Gastrocnemius medialis (tissue), 4 donors: ENCODE measurements around the gene LRMDA. TPM values are rescaled to one million over a fixed set of nuclear protein-coding genes. Genes with fewer than 3 reads are reported as not detected.

ENCODE experiments used
- ATAC-seq, 2 donors: fragments of 150-250 bp; one replicate each; pipeline ENCODE4 v1.9.1; 2016
- DNase-seq, 2 donors: peaks; one replicate each; pipeline ENCODE4 v3.0.0-alpha.2; 2019
- H3K27ac ChIP-seq, 4 donors: fragments of 200-600 bp; sonication (generic); 1 replicate in 1 of 4; 2 replicates in 3 of 4; pipeline ENCODE4 v1.5.1; 2016 to 2018; ENCODE audit warnings: mild to moderate bottlenecking in 2 of 4, moderate library complexity in 1 of 4
- H3K27me3 ChIP-seq, 3 donors: fragments of 200-600 bp; sonication (generic) in 2 of 3; 1 replicate in 1 of 3; 2 replicates in 2 of 3; pipeline versions ENCODE4 v1.5.1 to v1.6.0; 2016 to 2019; ENCODE audit warnings: mild to moderate bottlenecking in 1 of 3, moderate library complexity in 1 of 3
- H3K36me3 ChIP-seq, 2 donors: fragments of 200-600 bp; sonication (generic) in 1 of 2; one replicate each; pipeline ENCODE4 v1.5.1; 2017 to 2018
- H3K4me1 ChIP-seq, 2 donors: fragments of 200-600 bp; sonication (generic) in 1 of 2; one replicate each; pipeline ENCODE4 v1.5.1; 2016 to 2017; ENCODE audit warnings: mild to moderate bottlenecking in 2 of 2
- H3K4me3 ChIP-seq, 4 donors: fragments of 200-600 bp; sonication (generic) in 3 of 4; 1 replicate in 1 of 4; 2 replicates in 3 of 4; pipeline ENCODE4 v1.5.1; 2016 to 2019; ENCODE audit warnings: mild to moderate bottlenecking in 2 of 4
- H3K9me3 ChIP-seq, 3 donors: fragments of 200-600 bp; sonication (generic) in 2 of 3; 1 replicate in 1 of 3; 2 replicates in 2 of 3; pipeline ENCODE4 v1.5.1; 2016 to 2019
- POLR2A ChIP-seq, 2 donors: fragments of 450-650 bp; IDR thresholded peaks; one replicate each; pipeline ENCODE4 v1.6.1; 2017; ENCODE audit warnings: antibody characterized with exemption in 2 of 2, mild to moderate bottlenecking in 2 of 2, moderate library complexity in 2 of 2
- in situ Hi-C, 4 donors: fragments of 200-750 bp; cut with MboI; loops; one replicate each; pipeline versions ENCODE4 v1.15.0 to v1.8.0; 2017; ENCODE audit warnings: low sequenced_read_pairs in 4 of 4
- intact Hi-C: fragments of 100-400 bp; cut with DNase I; formaldehyde crosslinking; loops from one replicate; pipeline ENCODE4 v1.15.1; 2023; ENCODE audit warnings: low total_unique reads
- total RNA-seq, 4 donors: library from RNA; depleted of rRNA; stranded (reverse); fragments of >200 nt; gene quantifications; one replicate each; pipeline versions ENCODE4 v1.1.0 to v1.2.3, GENCODE V29; 2016
- TF ChIP-seq, protein P1 (sequence below), 5 experiments: fragments of 450-650 bp in 3 of 5; fragments of 200-600 bp in 2 of 5; sonication (generic) in 2 of 5; IDR thresholded peaks in 4 of 5; conservative IDR thresholded peaks in 1 of 5; 1 replicate in 4 of 5; 2 replicates in 1 of 5; pipeline ENCODE4 v1.5.1; 2016 to 2019; ENCODE audit warnings: antibody characterized with exemption in 5 of 5, mild to moderate bottlenecking in 3 of 5, moderate library complexity in 3 of 5

The LRMDA gene
- total RNA-seq, 4 donors from 2014 or later = 0.80 to 4.5 (median 1.4) TPM

- in situ Hi-C loops (no loop called here), intact Hi-C loops (no loop called here)
- H3K4me1 ChIP-seq = peaks cover 0 to 19% of the 10 kb centered on the region in 2 donors
- no peak overlapping the region for H3K4me3 ChIP-seq
- ATAC-seq (no peak), DNase-seq (no peak)
- TF ChIP-seq POLR2A (IDR thresholded peaks at IDR 0.05) = no peak
- TF ChIP-seq, protein P1, sequence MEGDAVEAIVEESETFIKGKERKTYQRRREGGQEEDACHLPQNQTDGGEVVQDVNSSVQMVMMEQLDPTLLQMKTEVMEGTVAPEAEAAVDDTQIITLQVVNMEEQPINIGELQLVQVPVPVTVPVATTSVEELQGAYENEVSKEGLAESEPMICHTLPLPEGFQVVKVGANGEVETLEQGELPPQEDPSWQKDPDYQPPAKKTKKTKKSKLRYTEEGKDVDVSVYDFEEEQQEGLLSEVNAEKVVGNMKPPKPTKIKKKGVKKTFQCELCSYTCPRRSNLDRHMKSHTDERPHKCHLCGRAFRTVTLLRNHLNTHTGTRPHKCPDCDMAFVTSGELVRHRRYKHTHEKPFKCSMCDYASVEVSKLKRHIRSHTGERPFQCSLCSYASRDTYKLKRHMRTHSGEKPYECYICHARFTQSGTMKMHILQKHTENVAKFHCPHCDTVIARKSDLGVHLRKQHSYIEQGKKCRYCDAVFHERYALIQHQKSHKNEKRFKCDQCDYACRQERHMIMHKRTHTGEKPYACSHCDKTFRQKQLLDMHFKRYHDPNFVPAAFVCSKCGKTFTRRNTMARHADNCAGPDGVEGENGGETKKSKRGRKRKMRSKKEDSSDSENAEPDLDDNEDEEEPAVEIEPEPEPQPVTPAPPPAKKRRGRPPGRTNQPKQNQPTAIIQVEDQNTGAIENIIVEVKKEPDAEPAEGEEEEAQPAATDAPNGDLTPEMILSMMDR (IDR thresholded peaks at IDR 0.05 in 4 of 5, conservative IDR thresholded peaks at IDR 0.05 in 1 of 5) = no peak
- H3K27me3 ChIP-seq = peaks cover 0 to 3% (median 0%) of the 10 kb centered on the region in 3 donors
- no peak overlapping the region for H3K27ac ChIP-seq
- H3K36me3 ChIP-seq = no peaks in the 10 kb centered on the region
- H3K9me3 ChIP-seq = no peaks in the 10 kb centered on the region
These were observed 110.7 kb downstream of the LRMDA start for GRCh38 chr10:75542084-75542483.

DNA sequence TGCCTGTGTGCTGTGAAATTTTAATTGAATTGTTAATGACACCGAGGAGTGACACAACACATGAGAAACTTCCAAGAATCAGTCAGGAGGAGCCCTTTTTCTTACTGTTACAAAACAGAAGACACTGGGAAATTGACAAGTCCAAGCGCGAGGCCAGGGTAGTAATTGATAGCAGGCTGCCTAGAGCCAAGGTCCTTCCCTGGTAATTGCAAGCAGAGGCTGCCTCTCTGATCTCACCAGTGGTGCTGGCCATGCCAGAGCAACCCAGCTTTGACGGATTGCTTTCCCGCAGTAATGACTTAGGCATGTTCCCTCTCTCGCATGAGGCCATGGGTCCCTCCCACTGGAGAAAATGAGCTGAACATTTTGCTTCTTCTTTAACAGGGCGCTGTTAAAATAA is 111.5 kb downstream of the LRMDA start:
- in situ Hi-C loops = no loop called here
- Histone ChIP-seq H3K4me1 (peaks cover 0 to 19% of the 10 kb centered on the region in 2 donors), H3K27ac (no peak overlapping the region), H3K27me3 (peaks cover 0 to 3% (median 0%) of the 10 kb centered on the region in 3 donors), H3K9me3 (no peaks in the 10 kb centered on the region), H3K4me3 (no peak overlapping the region), H3K36me3 (no peaks in the 10 kb centered on the region)
- intact Hi-C loops = no loop called here
- DNase-seq = peak; percentile 20 to 65
- TF ChIP-seq POLR2A (IDR thresholded peaks at IDR 0.05) = no peak
- TF ChIP-seq, protein P1 (IDR thresholded peaks at IDR 0.05 in 4 of 5, conservative IDR thresholded peaks at IDR 0.05 in 1 of 5) = no peak
- peak; percentile 54 to 75 for ATAC-seq

- Histone ChIP-seq H3K9me3 (no peaks in the 10 kb centered on the region), H3K27me3 (peaks cover 0 to 3% (median 0%) of the 10 kb centered on the region in 3 donors), H3K27ac (no peak overlapping the region), H3K36me3 (no peaks in the 10 kb centered on the region), H3K4me1 (peaks cover 0 to 19% of the 10 kb centered on the region in 2 donors), H3K4me3 (no peak overlapping the region)
- ATAC-seq = no peak
- intact Hi-C loops (no loop called here), in situ Hi-C loops (no loop called here)
- TF ChIP-seq POLR2A (IDR thresholded peaks at IDR 0.05) = no peak
- TF ChIP-seq, protein P1 (IDR thresholded peaks at IDR 0.05 in 4 of 5, conservative IDR thresholded peaks at IDR 0.05 in 1 of 5) = no peak
- no peak for DNase-seq
These were observed 113.0 kb downstream of the LRMDA start for GRCh38 chr10:75544386-75544785.

DNA sequence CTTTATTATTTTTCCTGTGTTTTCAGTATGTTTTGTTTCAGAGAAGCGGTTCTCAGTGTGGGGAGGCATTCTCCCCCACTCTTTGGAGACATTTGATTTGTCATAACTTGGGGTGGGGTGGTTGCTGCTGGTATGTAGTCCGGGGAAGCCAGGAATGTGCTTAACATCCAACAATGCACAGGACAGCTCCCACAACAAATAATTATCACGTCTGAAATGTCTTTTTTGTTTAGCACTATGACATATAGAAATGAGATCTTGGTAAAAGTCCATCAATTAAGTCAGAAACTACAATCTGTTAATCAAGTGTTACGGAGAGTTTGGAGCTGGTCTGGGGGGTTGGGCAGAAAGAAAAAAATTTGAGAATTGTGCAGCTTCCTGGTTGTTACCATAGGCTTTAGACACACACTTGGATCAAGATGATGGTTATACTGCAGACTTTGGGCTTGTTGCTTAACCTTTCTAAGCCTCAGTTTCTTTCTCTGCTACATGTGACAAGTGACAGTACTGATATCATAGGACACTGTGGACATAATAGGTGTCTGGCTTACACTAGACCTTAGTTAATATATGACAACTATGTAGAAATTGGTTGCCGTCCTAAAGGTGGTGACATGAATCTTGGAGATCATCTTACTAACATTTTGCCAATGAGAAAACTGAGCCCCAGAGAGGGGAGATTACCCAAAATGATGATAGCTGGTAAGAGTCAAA is 113.7 kb downstream of the LRMDA start:
- H3K36me3 ChIP-seq = no peaks in the 10 kb centered on the region
- no peak overlapping the region for H3K27ac ChIP-seq
- H3K27me3 ChIP-seq = peaks cover 0 to 3% (median 0%) of the 10 kb centered on the region in 3 donors
- DNase-seq = no peak
- intact Hi-C loops (no loop called here), in situ Hi-C loops (no loop called here)
- peaks cover 0 to 19% of the 10 kb centered on the region in 2 donors for H3K4me1 ChIP-seq
- TF ChIP-seq POLR2A (IDR thresholded peaks at IDR 0.05) = no peak
- TF ChIP-seq, protein P1 (IDR thresholded peaks at IDR 0.05 in 4 of 5, conservative IDR thresholded peaks at IDR 0.05 in 1 of 5) = no peak
- no peaks in the 10 kb centered on the region for H3K9me3 ChIP-seq
- H3K4me3 ChIP-seq = no peak overlapping the region
- no peak for ATAC-seq
